ENCODE measurements around the gene EIF4E1B. TPM values are rescaled to one million over a fixed set of nuclear protein-coding genes. Genes with fewer than 3 reads are reported as not detected.

EIF4E1B gene
- total RNA-seq, 1 donor = not detected

- DNase-seq (ENCODE audit: low read depth in 2 of 3, low spot score in 2 of 3) = no peak
These were observed 27.4 kb upstream of the EIF4E1B start for GRCh38 chr5:176603091-176603490.

GRCh38 chr5:176606032-176606431 lies 24.4 kb upstream of the EIF4E1B start:
- DNase-seq (ENCODE audit: low read depth in 2 of 3, low spot score in 2 of 3) = no peak

GRCh38 chr5:176606875-176607274 lies 23.6 kb upstream of the EIF4E1B start:
- no peak for DNase-seq (ENCODE audit: low read depth in 2 of 3, low spot score in 2 of 3)

GRCh38 chr5:176608142-176608705 lies 22.3 kb upstream of the EIF4E1B start:
- DNase-seq (ENCODE audit: low read depth in 2 of 3, low spot score in 2 of 3) = no peak

GRCh38 chr5:176608937-176609723 lies 21.3 kb upstream of the EIF4E1B start:
- DNase-seq (ENCODE audit: low read depth in 2 of 3, low spot score in 2 of 3) = no peak

- peak in 2 of 3 donors; percentile 56 to 58 for DNase-seq (ENCODE audit: low read depth in 2 of 3, low spot score in 2 of 3)
These were observed 20.6 kb upstream of the EIF4E1B start, which contains the start of gene GPRIN1 for GRCh38 chr5:176609724-176610434. TSS of gene GPRIN1 (minus strand) at chr5:176610156. CDS start at chr5:176599834, 10,322 bp downstream.

- no peak for DNase-seq (ENCODE audit: low read depth in 2 of 3, low spot score in 2 of 3)
These were observed 20.1 kb upstream of the EIF4E1B start for GRCh38 chr5:176610435-176610773.

GRCh38 chr5:176611435-176611834 lies 19.0 kb upstream of the EIF4E1B start:
- DNase-seq (ENCODE audit: low read depth in 2 of 3, low spot score in 2 of 3) = peak in 2 of 3 donors; percentile 82 to 85

GRCh38 chr5:176612008-176612407 lies 18.5 kb upstream of the EIF4E1B start:
- no peak for DNase-seq (ENCODE audit: low read depth in 2 of 3, low spot score in 2 of 3)

- no peak for DNase-seq (ENCODE audit: low read depth in 2 of 3, low spot score in 2 of 3)
These were observed 17.6 kb upstream of the EIF4E1B start for GRCh38 chr5:176612855-176613254.

- no peak for DNase-seq (ENCODE audit: low read depth in 2 of 3, low spot score in 2 of 3)
These were observed 15.5 kb upstream of the EIF4E1B start for GRCh38 chr5:176614805-176615478.

- DNase-seq (ENCODE audit: low read depth in 2 of 3, low spot score in 2 of 3) = no peak
These were observed 14.0 kb upstream of the EIF4E1B start for GRCh38 chr5:176616511-176616910.

GRCh38 chr5:176618783-176619182 lies 11.7 kb upstream of the EIF4E1B start:
- DNase-seq (ENCODE audit: low read depth in 2 of 3, low spot score in 2 of 3) = peak in 1 of 3 donors; percentile 12

- DNase-seq (ENCODE audit: low read depth in 2 of 3, low spot score in 2 of 3) = peak in 2 of 3 donors; percentile 86 to 87
These were observed 11.3 kb upstream of the EIF4E1B start for GRCh38 chr5:176619203-176619568.

- no peak for DNase-seq (ENCODE audit: low read depth in 2 of 3, low spot score in 2 of 3)
These were observed 10.7 kb upstream of the EIF4E1B start for GRCh38 chr5:176619569-176620332.

- no peak for DNase-seq (ENCODE audit: low read depth in 2 of 3, low spot score in 2 of 3)
These were observed 10.0 kb upstream of the EIF4E1B start for GRCh38 chr5:176620333-176620981.

- no peak for DNase-seq (ENCODE audit: low read depth in 2 of 3, low spot score in 2 of 3)
These were observed 8.8 kb upstream of the EIF4E1B start for GRCh38 chr5:176621661-176622079.

GRCh38 chr5:176624142-176624541 lies 6.3 kb upstream of the EIF4E1B start:
- DNase-seq (ENCODE audit: low read depth in 2 of 3, low spot score in 2 of 3) = no peak

- no peak for DNase-seq (ENCODE audit: low read depth in 2 of 3, low spot score in 2 of 3)
These were observed 5.5 kb upstream of the EIF4E1B start for GRCh38 chr5:176624938-176625337.

- DNase-seq (ENCODE audit: low read depth in 2 of 3, low spot score in 2 of 3) = no peak
These were observed 5.0 kb upstream of the EIF4E1B start for GRCh38 chr5:176625512-176625911.

All from hematopoietic multipotent progenitor cell (in vitro differentiated cells).